Measurements from ENCODE around the gene EP400.

The EP400 gene

DNA sequence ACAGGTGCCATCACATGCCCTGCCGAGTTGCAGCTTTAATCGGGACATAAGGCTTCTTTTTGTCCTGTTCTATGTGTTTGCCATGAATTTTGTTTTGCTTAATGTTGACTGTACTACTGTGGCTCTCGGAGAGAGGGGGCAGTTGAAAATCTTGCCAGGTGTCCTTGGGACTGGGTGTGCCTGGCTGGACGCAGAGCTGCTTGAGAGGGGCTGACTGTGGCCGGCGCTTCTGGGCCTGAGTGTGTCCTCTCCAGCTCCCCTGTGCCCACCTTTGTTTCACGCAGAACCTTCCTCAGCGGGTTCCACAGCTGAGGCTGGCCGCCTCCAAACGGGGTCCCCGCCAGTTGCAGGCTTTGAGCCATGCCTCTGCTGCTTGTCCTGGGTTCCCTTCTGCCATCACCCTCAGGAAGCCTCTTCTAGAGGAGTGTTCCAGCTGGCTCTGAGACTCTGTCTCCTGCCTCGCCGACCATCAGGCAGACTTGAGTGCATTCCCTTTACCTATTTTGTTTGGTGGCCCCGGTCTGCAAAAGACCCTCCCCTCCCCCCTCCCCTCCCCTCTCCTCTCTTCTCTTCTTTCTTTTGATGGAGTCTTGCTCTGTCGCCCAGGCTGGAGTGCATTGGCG is 144.6 kb downstream of the EP400 start:
- H3K9me3 ChIP-seq (ENCODE audit: insufficient read depth, low read length), result no peaks in the 10 kb centered on the region
- no peak overlapping the region for H2AFZ ChIP-seq (ENCODE audit: low read depth, low read length, severe bottlenecking)
- H3K27ac ChIP-seq (ENCODE audit: low read depth, low read length), result no peak overlapping the region
- no peaks in the 10 kb centered on the region for H4K20me1 ChIP-seq (ENCODE audit: low read depth, low read length)
- no peak for TF ChIP-seq EZH2phosphoT487 (conservative IDR thresholded peaks at IDR 0.05; ENCODE audit: low read length)
- H3K9me2 ChIP-seq (replicated peaks; ENCODE audit: insufficient read depth, low read length), result no peaks in the 10 kb centered on the region
- no peak overlapping the region for H3K4me2 ChIP-seq (ENCODE audit: low read depth, low read length, poor library complexity, severe bottlenecking)
- no peaks in the 10 kb centered on the region for H3K27me3 ChIP-seq (ENCODE audit: low read length)
- peaks cover 11% of the 10 kb centered on the region; the same call in 1 of the 2 replicates for H3K36me3 ChIP-seq (ENCODE audit: low read length)
- H3K4me3 ChIP-seq (ENCODE audit: insufficient read depth, low read length, poor library complexity, severe bottlenecking), result no peak overlapping the region
- peaks cover 57% of the 10 kb centered on the region for H3K79me2 ChIP-seq (ENCODE audit: insufficient read depth, low read length)
- no peak overlapping the region for H3K9ac ChIP-seq (ENCODE audit: low read length)
- H3F3A ChIP-seq (ENCODE audit: insufficient read depth), result peaks cover 5% of the 10 kb centered on the region; the same call in 1 of the 2 replicates

GRCh38 chr12:132095520-132096409 is 146.0 kb downstream of the EP400 start:
- Histone ChIP-seq H3K27ac (ENCODE audit: low read depth, low read length) (no peak overlapping the region), H4K20me1 (ENCODE audit: low read depth, low read length) (no peaks in the 10 kb centered on the region), H3K9me2 (replicated peaks; ENCODE audit: insufficient read depth, low read length) (no peaks in the 10 kb centered on the region), H3K9ac (ENCODE audit: low read length) (no peak overlapping the region), H3K9me3 (ENCODE audit: insufficient read depth, low read length) (no peaks in the 10 kb centered on the region), H3K4me2 (ENCODE audit: low read depth, low read length, poor library complexity, severe bottlenecking) (no peak overlapping the region), H3K4me3 (ENCODE audit: insufficient read depth, low read length, poor library complexity, severe bottlenecking) (no peak overlapping the region), H3F3A (ENCODE audit: insufficient read depth) (peaks cover 5% of the 10 kb centered on the region; the same call in 1 of the 2 replicates), H3K27me3 (ENCODE audit: low read length) (no peaks in the 10 kb centered on the region), H3K36me3 (ENCODE audit: low read length) (peaks cover 8% of the 10 kb centered on the region; the same call in 1 of the 2 replicates), H3K79me2 (ENCODE audit: insufficient read depth, low read length) (peaks cover 43% of the 10 kb centered on the region), H2AFZ (ENCODE audit: low read depth, low read length, severe bottlenecking) (no peak overlapping the region)
- TF ChIP-seq, protein P1, sequence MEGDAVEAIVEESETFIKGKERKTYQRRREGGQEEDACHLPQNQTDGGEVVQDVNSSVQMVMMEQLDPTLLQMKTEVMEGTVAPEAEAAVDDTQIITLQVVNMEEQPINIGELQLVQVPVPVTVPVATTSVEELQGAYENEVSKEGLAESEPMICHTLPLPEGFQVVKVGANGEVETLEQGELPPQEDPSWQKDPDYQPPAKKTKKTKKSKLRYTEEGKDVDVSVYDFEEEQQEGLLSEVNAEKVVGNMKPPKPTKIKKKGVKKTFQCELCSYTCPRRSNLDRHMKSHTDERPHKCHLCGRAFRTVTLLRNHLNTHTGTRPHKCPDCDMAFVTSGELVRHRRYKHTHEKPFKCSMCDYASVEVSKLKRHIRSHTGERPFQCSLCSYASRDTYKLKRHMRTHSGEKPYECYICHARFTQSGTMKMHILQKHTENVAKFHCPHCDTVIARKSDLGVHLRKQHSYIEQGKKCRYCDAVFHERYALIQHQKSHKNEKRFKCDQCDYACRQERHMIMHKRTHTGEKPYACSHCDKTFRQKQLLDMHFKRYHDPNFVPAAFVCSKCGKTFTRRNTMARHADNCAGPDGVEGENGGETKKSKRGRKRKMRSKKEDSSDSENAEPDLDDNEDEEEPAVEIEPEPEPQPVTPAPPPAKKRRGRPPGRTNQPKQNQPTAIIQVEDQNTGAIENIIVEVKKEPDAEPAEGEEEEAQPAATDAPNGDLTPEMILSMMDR (IDR thresholded peaks at IDR 0.05; ENCODE audit: insufficient read depth, low read length, poor library complexity, severe bottlenecking), result no peak
- TF ChIP-seq EZH2phosphoT487 (conservative IDR thresholded peaks at IDR 0.05; ENCODE audit: low read length), result no peak

DNA sequence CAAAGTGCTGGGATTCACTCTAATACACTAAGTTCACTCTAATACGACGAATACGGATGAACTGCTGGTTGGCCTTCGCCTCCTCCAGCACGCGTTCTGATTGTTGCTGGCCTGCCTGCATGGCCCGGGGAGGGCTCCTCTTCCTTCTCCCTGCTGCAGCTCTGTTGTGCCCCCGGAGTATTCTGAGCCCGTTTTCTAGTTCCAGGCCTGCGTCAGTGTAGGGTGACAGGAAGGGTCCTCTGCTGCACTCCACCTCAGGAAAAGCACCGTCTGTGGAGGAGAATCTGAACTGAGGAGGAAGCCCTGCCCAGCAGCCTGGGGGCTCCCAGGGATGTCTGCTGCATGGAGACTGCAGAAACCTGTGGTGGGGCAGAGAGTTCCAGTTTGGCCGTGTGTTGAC is 150.0 kb downstream of the EP400 start:
- no peaks in the 10 kb centered on the region for H3K9me2 ChIP-seq (replicated peaks; ENCODE audit: insufficient read depth, low read length)
- H3K9ac ChIP-seq (ENCODE audit: low read length), result no peak overlapping the region
- H3K9me3 ChIP-seq (ENCODE audit: insufficient read depth, low read length), result no peaks in the 10 kb centered on the region
- no peaks in the 10 kb centered on the region for H4K20me1 ChIP-seq (ENCODE audit: low read depth, low read length)
- no peak overlapping the region for H3K4me2 ChIP-seq (ENCODE audit: low read depth, low read length, poor library complexity, severe bottlenecking)
- H3K36me3 ChIP-seq (ENCODE audit: low read length), result peaks cover 3% of the 10 kb centered on the region; the same call in 1 of the 2 replicates
- H3K79me2 ChIP-seq (ENCODE audit: insufficient read depth, low read length), result peaks cover 27% of the 10 kb centered on the region; the same call in 1 of the 2 replicates
- no peak overlapping the region for H3K27ac ChIP-seq (ENCODE audit: low read depth, low read length)
- no peak overlapping the region for H3K4me3 ChIP-seq (ENCODE audit: insufficient read depth, low read length, poor library complexity, severe bottlenecking)
- H3K27me3 ChIP-seq (ENCODE audit: low read length), result no peaks in the 10 kb centered on the region
- TF ChIP-seq EZH2phosphoT487 (conservative IDR thresholded peaks at IDR 0.05; ENCODE audit: low read length), result no peak
- TF ChIP-seq, protein P1 (IDR thresholded peaks at IDR 0.05; ENCODE audit: insufficient read depth, low read length, poor library complexity, severe bottlenecking), result no peak
- H3F3A ChIP-seq (ENCODE audit: insufficient read depth), result no peaks in the 10 kb centered on the region
- no peak overlapping the region for H2AFZ ChIP-seq (ENCODE audit: low read depth, low read length, severe bottlenecking)
